ENCODE measurements around the gene BNC2.

Gene BNC2

GRCh38 chr9:16815079-16815478, 55.4 kb downstream of the BNC2 start:
- no peak for DNase-seq

DNA sequence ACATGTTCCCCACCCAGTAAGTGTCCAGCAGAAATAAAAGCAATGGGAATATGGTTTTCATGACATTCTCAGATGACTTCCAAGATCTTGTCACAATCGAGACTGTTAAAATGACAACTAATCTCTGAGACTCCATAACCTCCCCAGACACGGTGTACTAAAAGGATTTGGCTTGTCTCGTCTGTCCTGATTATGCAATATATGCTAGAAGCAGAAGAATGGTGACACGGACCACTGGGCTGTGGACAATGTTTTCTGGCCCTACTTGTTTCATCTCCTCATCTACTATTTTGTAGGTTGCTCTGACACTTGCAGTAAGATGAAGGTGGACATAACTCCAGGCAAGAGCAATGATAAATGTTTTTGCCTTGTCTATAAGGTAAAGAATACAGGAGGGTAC, 56.6 kb downstream of the BNC2 start:
- DNase-seq: no peak

DNA sequence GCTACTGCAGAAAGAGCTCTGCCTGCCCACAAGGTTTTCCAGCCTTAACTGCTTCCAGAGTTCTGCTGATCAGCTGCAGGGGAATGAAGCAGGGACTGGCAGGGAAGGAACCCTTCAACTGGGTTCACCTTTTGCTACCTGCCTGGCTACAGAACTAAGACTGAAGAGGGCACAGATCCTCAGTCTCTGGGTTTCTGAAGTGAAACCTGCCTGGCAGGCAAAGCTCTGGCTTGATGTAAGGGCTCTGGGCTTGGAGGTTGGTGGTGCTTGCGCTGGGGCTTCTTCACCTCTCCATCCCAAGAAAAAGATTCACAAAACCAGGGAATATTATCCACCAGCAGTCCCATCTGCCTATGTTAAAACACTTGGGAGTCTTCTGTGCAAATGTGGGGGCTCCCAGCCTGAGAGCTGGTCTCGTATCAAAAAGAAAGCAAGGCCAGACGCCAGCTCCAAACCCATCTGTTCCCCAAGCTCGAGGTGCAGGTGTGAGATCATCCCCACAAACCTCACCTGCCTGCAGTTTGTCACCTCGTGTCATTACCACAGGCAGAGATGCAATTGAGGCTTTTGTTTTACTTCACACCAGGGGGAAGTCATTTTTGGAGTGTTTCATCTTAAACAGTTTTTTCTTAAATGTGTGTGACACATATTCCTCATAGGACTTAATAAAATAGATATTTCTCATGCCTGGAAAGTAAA, 58.3 kb downstream of the BNC2 start:
- DNase-seq: no peak

GRCh38 chr9:16809912-16810610, 60.4 kb downstream of the BNC2 start:
- no peak for DNase-seq

DNA sequence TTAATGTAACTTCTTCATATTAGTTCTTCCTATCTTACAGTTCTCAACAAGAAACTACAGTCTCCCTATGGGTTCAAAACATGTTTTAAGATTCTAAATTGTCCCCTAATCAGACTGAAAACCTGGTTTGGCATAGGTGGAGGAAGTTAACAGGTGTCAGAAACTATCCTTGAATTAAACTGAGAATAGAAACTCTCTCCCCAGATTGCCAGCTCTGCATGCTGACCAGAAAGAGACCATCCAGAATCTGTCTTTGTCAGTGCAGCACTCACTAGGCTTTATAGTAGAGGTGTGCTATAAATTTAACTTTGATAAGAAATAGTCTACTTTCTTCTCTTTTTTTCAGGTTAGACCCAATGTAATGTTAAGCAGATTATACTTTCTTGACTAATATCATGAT, 63.8 kb downstream of the BNC2 start:
- no peak for DNase-seq

- no peak for DNase-seq
These were observed 66.8 kb downstream of the BNC2 start for GRCh38 chr9:16803648-16804047.

GRCh38 chr9:16801871-16802466, 68.5 kb downstream of the BNC2 start:
- no peak for DNase-seq

DNA sequence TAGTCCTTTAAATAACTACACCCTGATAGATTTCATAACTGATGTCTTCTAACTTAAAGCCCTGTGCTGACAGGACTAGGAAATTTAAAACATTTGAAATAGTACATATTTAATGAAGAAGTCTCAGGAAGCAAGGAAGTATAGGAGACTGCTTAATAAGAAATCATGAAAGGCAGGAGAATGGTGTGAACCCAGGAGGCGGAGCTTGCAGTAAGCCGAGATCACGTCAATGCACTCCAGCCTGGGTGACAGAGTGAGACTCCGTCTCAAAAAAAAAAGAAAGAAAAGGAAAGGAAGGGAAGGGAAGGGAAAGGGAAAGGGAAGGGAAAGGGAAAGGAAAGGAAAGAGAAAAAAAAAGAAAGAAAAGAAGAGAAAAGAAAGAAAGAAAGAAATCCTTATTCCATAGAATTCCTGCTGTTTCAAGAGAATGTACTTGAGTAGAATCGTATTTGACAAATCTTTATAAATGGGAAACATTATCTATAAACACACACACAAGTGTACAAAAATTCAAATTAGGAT, 74.1 kb downstream of the BNC2 start:
- DNase-seq: no peak

GRCh38 chr9:16794871-16795639, 75.4 kb downstream of the BNC2 start:
- no peak for DNase-seq

DNA sequence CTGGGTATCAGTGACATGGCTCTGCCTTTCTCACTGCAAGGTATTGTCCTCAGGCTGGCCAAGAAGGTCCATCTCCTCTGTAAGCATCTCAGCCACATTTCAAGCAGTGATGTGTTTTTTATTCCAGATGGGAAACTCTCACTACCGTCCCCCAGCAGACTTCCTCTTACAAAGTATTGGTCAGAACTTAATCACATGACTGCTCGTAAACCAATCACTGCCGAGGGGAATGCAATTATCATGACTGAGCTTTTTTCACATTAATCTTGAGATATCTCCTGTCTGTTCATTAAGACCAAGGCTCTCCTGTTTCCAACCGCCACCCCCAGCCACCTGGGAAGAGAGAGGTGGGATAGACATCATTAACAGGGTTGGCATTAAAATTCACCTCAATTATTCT, 76.4 kb downstream of the BNC2 start:
- DNase-seq: no peak

DNA sequence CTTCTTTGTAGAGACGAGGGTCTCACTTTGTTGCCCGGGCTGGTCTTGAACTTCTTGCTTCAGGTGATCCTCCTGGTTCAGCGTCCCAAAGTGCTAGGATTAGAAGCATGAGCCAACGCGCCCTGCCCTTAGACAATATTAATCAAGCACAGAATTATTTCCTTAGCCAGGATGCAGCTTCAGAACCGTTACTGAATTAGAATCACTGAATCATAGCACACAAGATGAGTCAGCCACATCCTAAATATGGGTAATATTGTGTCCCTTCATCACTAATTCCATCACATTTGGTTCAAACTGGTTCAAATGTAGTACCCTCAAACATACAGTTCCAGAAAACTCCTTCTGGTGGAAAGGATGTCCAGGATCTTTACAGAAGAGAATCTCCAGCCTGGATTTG, 82.7 kb downstream of the BNC2 start:
- DNase-seq: no peak

DNA sequence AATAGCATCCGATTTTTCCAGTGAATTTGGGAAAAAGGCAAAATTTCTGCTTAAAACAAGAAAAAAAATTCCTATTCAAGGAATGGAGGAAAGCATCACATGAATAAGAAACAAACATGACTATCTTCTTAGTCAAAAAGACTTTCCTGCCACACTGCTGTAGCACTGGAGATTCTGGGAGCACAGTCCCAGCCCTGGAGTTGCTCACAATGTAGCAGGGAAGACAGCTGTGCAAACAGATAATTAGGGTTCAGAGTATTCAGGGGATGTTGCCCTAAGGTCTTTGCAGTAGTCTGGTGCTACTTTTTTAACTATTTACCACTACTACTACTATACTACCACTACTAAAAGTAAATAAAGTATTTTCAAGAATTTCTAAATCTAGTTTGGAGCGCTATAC, 86.5 kb downstream of the BNC2 start:
- no peak for DNase-seq

DNA sequence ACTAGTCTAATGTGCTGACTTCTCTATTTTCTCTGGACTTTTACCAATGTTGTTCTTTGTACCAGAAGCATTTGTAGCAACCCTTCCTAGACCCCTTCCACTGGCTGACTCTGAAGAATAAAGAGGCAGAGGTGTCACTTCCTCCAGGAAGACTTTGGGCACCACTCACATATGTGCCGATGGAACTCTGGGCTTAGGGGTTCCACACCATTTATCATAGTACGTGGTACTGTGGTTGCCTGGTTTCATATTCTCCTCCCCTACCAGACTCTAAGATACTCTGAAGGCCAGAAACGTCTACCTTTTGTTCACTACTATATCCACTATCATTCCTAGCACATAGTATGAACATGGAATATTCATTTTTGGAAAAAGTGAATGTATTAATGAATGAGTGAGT, 88.0 kb downstream of the BNC2 start:
- no peak for DNase-seq

GRCh38 chr9:16775330-16775729, 95.1 kb downstream of the BNC2 start:
- no peak for DNase-seq

GRCh38 chr9:16773617-16774016, 96.9 kb downstream of the BNC2 start:
- DNase-seq: no peak

- no peak for DNase-seq
These were observed 97.4 kb downstream of the BNC2 start for GRCh38 chr9:16773116-16773515.

DNA sequence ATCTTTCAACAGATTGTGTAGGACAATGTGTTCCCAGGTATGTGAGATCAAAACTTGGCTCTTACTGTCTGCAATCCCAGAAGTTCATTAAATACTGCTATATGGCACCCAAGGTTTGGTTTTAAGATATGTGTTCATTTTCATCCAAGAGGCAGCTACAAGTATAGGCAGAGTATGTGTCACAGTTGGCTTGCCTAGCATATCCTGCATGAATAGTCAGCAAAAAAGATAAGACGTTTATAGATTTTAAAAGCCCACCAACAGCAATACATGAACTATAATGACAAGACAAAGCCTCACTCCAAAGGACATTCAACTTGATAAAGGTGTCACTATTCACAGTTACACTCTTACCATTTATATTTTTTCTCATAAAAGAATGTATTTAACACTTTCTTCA, 99.1 kb downstream of the BNC2 start:
- no peak for DNase-seq

GRCh38 chr9:16769291-16769690, 101.2 kb downstream of the BNC2 start:
- no peak for DNase-seq

- no peak for DNase-seq
These were observed 101.7 kb downstream of the BNC2 start for GRCh38 chr9:16768816-16769215.

DNA sequence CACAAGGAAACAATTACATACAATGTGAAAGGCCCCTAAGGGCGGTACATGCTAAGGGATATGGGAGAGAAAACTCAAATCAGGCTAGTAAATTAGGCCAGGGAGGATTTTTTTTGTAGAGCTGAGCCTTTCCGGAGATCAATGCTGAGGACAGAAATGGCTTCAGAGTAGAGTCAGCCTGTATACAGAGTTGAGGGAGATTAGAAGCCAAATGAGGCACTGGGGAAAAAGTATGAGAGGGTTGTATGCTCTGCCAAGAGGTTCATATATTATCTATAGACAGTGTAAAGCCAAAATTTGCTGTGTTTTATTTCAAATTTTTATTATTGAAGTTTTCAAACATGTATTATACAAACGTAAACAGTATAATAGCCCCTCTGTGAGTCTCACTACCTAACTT, 103.1 kb downstream of the BNC2 start:
- DNase-seq: no peak

DNA sequence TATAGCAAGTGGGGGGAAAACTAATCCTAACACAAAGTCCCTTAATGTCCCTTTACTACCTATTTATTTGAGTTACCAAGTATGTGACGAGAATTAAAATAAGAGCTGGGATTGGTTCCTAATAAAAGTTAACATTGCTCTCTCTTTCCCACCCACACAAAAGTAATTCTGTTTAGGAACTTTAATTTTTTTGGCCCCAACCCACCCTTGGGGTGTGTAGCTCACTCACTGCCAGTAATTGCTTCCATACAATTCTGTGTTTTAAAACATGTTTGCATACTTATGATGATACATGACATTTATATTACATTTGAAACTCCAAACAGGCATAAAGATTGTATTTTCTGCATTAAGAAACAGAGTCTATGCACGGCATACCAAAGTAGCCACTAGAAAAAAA, 106.5 kb downstream of the BNC2 start:
- no peak for DNase-seq

GRCh38 chr9:16755467-16756160, 114.9 kb downstream of the BNC2 start:
- no peak for DNase-seq

DNA sequence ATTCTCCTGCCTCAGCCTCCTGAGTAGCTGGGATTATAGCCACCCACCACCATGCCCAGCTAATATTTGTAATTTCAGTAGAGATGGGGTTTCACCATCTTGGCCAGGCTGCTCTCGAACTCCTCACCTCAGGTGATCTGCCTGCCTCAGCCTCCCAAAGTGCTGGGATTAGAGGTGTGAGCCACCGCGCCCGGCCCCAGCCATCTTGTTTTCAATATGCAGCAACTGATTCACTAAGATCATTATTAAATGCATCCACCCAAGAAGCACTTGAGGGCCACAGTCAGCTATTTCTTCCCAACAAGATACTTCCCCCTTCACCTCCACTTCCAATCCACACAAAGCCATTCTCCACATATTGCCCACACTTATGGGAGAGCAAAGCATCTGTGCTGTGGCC, 115.8 kb downstream of the BNC2 start:
- DNase-seq: no peak
